ENCODE results near the gene ARID5B.

DNA sequence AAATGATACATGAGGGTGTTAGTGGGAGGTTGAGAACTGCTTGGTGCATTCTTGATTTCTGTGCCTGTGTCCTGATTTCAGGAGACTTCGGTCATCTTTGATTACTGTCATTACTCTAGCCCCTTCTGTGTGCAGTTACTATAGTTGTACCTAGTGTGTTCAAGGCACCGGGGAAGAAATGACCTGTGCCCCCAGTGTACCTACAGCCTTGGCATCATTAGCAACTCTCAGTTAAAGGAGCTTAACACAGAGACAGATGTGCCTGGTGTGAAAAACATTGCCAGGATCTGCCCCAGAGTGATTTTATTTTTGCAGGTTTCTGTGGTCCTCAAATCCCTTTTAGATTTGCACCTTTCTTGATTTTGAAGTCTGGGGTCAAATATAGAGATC lies 62.2 kb downstream of the ARID5B start:
- TF ChIP-seq NFIC (IDR thresholded peaks at IDR 0.05; ENCODE audit: borderline replicate concordance) (no peak), EP300 (IDR thresholded peaks at IDR 0.05; ENCODE audit: borderline replicate concordance in 1 of 2, low read depth in 1 of 2, low read length in 1 of 2) (no peak), MXI1 (IDR thresholded peaks at IDR 0.05; ENCODE audit: low read depth, low read length) (no peak)
- TF ChIP-seq, protein P1, sequence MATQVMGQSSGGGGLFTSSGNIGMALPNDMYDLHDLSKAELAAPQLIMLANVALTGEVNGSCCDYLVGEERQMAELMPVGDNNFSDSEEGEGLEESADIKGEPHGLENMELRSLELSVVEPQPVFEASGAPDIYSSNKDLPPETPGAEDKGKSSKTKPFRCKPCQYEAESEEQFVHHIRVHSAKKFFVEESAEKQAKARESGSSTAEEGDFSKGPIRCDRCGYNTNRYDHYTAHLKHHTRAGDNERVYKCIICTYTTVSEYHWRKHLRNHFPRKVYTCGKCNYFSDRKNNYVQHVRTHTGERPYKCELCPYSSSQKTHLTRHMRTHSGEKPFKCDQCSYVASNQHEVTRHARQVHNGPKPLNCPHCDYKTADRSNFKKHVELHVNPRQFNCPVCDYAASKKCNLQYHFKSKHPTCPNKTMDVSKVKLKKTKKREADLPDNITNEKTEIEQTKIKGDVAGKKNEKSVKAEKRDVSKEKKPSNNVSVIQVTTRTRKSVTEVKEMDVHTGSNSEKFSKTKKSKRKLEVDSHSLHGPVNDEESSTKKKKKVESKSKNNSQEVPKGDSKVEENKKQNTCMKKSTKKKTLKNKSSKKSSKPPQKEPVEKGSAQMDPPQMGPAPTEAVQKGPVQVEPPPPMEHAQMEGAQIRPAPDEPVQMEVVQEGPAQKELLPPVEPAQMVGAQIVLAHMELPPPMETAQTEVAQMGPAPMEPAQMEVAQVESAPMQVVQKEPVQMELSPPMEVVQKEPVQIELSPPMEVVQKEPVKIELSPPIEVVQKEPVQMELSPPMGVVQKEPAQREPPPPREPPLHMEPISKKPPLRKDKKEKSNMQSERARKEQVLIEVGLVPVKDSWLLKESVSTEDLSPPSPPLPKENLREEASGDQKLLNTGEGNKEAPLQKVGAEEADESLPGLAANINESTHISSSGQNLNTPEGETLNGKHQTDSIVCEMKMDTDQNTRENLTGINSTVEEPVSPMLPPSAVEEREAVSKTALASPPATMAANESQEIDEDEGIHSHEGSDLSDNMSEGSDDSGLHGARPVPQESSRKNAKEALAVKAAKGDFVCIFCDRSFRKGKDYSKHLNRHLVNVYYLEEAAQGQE (IDR thresholded peaks at IDR 0.05; ENCODE audit: low read depth, low read length) = no peak
- TF ChIP-seq, protein P2, sequence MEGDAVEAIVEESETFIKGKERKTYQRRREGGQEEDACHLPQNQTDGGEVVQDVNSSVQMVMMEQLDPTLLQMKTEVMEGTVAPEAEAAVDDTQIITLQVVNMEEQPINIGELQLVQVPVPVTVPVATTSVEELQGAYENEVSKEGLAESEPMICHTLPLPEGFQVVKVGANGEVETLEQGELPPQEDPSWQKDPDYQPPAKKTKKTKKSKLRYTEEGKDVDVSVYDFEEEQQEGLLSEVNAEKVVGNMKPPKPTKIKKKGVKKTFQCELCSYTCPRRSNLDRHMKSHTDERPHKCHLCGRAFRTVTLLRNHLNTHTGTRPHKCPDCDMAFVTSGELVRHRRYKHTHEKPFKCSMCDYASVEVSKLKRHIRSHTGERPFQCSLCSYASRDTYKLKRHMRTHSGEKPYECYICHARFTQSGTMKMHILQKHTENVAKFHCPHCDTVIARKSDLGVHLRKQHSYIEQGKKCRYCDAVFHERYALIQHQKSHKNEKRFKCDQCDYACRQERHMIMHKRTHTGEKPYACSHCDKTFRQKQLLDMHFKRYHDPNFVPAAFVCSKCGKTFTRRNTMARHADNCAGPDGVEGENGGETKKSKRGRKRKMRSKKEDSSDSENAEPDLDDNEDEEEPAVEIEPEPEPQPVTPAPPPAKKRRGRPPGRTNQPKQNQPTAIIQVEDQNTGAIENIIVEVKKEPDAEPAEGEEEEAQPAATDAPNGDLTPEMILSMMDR (IDR thresholded peaks at IDR 0.05) = no peak
